Small intestine (tissue), 7 donors: ENCODE data around the gene CPPED1. TPM values are rescaled to one million over a fixed set of nuclear protein-coding genes. Genes with fewer than 3 reads are reported as not detected.
A peak's percentile ranks its signal among the peaks of the same experiment; 100 is the strongest.

Experiments used
- DNase-seq, 2 donors: peaks; one replicate each; pipeline versions ENCODE4 v3.0.0 to v3.0.0-alpha.2; 2013
- FAIRE-seq: peaks from 2 replicates; lab custom pipeline; 2012; peaks lifted over from hg19 to GRCh38; lab: Jason Lieb, UNC
- H3K27ac ChIP-seq, 3 donors: one replicate each; pipeline ENCODE4 v1.5.1; 2013; ENCODE audit warnings: low read length in 2 of 3, mild to moderate bottlenecking in 2 of 3, control low read depth in 1 of 3, inconsistent platforms in 1 of 3, low read depth in 1 of 3, moderate library complexity in 1 of 3
- H3K27me3 ChIP-seq, 3 donors: one replicate each; pipeline ENCODE4 v1.6.1; 2013; ENCODE audit warnings: low read length in 3 of 3, inconsistent platforms in 1 of 3; ENCODE audit not compliant: control insufficient read depth in 3 of 3, insufficient read depth in 3 of 3
- H3K36me3 ChIP-seq, 3 donors: one replicate each; pipeline ENCODE4 v1.6.1; 2013; ENCODE audit warnings: low read length in 3 of 3, inconsistent platforms in 1 of 3, low read depth in 1 of 3, mild to moderate bottlenecking in 1 of 3, moderate library complexity in 1 of 3; ENCODE audit not compliant: control insufficient read depth in 3 of 3, insufficient read depth in 2 of 3
- H3K4me1 ChIP-seq, 3 donors: one replicate each; pipeline ENCODE4 v1.6.1; 2013; ENCODE audit warnings: low read length in 2 of 3, inconsistent platforms in 1 of 3, low read depth in 1 of 3, mild to moderate bottlenecking in 1 of 3, moderate library complexity in 1 of 3; ENCODE audit not compliant: control insufficient read depth in 3 of 3, insufficient read depth in 2 of 3
- H3K4me3 ChIP-seq, 3 donors: one replicate each; pipeline ENCODE4 v1.5.1; 2013; ENCODE audit warnings: low read length in 3 of 3, control low read depth in 1 of 3, inconsistent platforms in 1 of 3, low read depth in 1 of 3, mild to moderate bottlenecking in 1 of 3, moderate library complexity in 1 of 3
- H3K9me3 ChIP-seq, 2 donors: one replicate each; pipeline ENCODE4 v1.6.1; 2013; ENCODE audit warnings: low read depth in 1 of 2, low read length in 1 of 2; ENCODE audit not compliant: control insufficient read depth in 2 of 2, insufficient read depth in 1 of 2
- WGBS, 3 donors: extraction: QIAGEN DNeasy Blood & Tissue Kit; methylation state at CpG; one replicate each; pipeline ENCODE4 v1.1.7; 2013; 5-methylcytosine and 5-hydroxymethylcytosine counted together
- polyA plus RNA-seq, 4 donors: library from polyadenylated mRNA; stranded (reverse) in 3 of 4; unstranded in 1 of 4; fragments of 200-250 nt in 3 of 4; fragments of 120-200 nt in 1 of 4; gene quantifications; one replicate each; pipeline versions ENCODE4 v1.2.1 to v1.2.3, GENCODE V29; 2013
- donor health status: healthy with polysubstance abuse.
- donor health status: control.
- donor health status: control.
- donor health status: Bipolar disorder and iron deficiency.
- donor health status: healthy.

Gene CPPED1
- polyA plus RNA-seq, 4 donors = 15.7 to 34.0 (median 26.9) TPM

DNA sequence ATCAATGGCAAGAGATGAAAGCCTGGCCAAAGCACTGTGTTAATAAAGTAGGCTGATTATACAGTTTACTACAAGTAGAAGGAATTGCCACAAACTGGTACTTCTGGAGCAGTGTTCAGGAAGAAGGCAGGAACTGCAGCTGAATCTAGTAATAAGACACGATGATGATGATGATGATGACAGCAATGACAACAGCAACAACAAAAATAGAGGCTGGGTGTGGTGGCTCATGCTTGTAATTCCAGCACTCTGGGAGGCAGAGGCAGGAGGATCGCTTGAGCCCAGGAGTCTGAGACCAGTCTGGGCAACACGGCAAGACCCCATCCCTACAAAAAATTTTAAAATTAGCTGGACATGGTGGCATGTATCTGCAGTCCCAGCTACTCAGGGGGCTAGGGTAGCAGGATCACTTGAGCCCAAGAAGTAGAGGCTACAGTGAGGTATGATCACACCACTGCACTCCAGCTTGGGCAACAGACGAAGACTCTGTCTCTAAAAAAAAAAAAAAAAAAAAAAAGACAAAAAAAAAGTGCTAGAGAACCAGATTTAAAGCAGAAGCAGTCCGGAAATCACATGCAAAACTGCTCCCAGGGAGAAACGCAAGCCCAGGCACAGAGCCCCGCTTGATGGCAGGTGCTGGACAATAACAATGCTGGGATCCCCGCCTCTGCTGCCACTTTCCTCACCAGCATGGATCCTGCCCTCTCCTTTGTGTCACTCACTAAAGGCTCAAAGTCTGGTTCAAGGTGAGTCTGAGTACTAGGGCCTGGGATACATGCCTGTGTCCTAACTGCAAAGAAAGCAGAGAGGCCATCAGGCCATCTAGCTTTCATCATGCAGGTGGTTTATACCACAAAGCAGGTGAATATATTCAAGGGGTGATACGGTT is 44.8 kb downstream of the CPPED1 start:
- Histone ChIP-seq H3K27ac (no peak overlapping the region), H3K27me3 (no peaks in the 10 kb centered on the region), H3K9me3 (no peaks in the 10 kb centered on the region), H3K36me3 (peaks cover 0 to 4% (median 2%) of the 10 kb centered on the region in 3 donors), H3K4me1 (peaks cover 0 to 2% (median 0%) of the 10 kb centered on the region in 3 donors), H3K4me3 (no peak overlapping the region)
- 82 to 92% (median 86%) methylated on average over 9 of the region's 9 CpGs for WGBS, 3 donors
- DNase-seq (peak in 1 of 2 donors; percentile 10), FAIRE-seq (no peak)

DNA sequence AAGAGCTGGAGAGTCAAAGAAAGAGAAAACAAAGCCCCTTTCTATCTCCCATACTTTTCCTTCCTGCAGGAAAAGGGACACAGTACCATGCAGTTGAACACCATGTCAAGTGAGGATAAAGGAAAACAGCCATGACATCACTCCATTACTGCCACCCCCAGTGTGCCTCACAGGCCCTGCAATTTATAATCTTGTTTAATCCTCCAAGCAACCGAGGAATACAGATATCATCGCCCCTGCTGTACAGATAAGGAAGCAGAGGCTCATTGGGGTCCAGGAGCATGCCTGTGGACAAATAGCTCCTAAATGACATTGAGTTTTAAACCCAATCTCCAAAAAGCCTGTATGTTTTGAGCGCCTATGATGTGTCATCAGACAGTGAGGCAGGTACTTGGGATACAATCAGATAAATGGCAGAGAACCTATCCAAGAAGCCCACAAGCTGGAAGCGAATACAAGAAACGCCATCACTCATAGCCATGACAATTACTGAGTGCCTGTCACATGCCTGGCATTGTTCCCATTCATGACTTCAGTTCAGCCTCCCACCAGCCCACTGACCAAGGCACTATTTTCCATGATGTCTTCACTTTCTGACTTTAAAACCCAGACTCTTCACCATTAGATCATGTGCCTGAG is 45.5 kb downstream of the CPPED1 start:
- Histone ChIP-seq H3K4me3 (no peak overlapping the region), H3K4me1 (no peaks in the 10 kb centered on the region), H3K27ac (no peak overlapping the region), H3K27me3 (no peaks in the 10 kb centered on the region), H3K9me3 (no peaks in the 10 kb centered on the region), H3K36me3 (peaks cover 0 to 6% (median 2%) of the 10 kb centered on the region in 3 donors)
- FAIRE-seq (no peak), DNase-seq (no peak)
- WGBS, 3 donors = 64 to 71% (median 65%) methylated on average over 5 of the region's 5 CpGs

DNA sequence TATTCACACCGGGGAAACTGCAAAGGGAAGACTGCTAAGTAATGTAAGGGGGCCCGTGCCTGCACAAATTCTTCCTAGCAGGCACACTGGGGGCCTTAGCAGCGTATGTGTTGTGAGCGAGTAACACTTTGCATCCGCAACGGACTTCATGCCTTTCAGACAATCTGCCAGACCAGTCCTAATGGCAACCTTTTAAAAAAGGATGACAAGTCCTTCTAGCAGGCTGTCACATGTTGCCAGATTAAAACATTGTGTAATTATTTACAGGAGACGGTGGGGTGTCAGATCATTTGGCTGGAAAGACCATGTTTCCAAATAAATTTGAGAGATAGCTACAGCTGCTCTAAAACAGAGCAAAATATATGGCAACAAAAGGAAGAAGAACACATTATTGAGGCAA is 46.1 kb downstream of the CPPED1 start:
- Histone ChIP-seq H3K27ac (no peak overlapping the region), H3K36me3 (peaks cover 0 to 6% (median 2%) of the 10 kb centered on the region in 3 donors), H3K9me3 (no peaks in the 10 kb centered on the region), H3K4me3 (no peak overlapping the region), H3K27me3 (no peaks in the 10 kb centered on the region), H3K4me1 (no peaks in the 10 kb centered on the region)
- WGBS, 3 donors = 84 to 94% (median 85%) methylated on average over 7 of the region's 7 CpGs
- FAIRE-seq (no peak), DNase-seq (no peak)

GRCh38 chr16:12754824-12755543 is 48.7 kb downstream of the CPPED1 start:
- H3K4me1 ChIP-seq = peaks cover 0 to 3% (median 2%) of the 10 kb centered on the region in 3 donors
- FAIRE-seq = no peak
- no peaks in the 10 kb centered on the region for H3K27me3 ChIP-seq
- no peak overlapping the region for H3K4me3 ChIP-seq
- 88 to 89% (median 89%) methylated on average over 4 of the region's 4 CpGs for WGBS, 3 donors
- DNase-seq = no peak
- no peaks in the 10 kb centered on the region for H3K9me3 ChIP-seq
- H3K36me3 ChIP-seq = peaks cover 0 to 4% (median 2%) of the 10 kb centered on the region in 3 donors
- no peak overlapping the region for H3K27ac ChIP-seq

DNA sequence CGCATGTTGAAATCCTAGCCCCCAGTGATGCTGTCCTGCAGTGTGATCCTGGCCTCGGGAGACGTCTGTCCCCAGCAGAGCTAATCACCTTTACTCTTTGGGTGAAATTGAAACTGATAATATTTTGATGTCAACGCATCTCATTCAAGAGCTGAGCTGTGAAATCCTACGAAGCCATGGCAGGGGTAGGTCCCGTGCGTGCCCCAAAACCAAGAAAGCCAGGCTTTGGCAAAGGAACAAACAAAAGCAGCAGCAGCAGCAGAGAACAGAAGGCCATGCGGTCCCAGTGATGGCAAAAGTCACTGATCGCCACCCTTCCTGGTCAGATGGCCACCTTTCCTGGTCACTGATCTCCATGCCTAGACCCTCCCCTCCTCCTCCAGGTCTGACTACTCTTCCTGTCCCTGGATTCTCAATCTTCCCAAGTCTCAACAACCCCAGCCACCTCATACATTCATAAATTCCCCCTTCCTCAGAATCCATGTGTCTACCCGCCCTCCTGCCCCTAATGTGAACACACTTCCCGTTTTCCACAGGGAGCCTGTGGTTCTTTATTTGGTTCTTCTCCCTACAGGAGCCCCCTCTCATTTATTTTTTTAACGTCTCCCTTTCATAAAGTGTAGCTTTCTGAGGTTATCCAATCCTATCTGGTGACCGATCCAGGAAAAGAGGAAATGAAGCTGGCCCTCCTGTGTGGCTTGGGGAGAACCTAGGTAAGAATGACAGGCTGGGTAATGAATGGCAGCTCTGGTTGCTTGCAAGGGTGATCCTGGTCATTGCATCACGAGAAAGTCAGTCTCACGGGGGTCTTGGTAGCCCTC is 50.3 kb downstream of the CPPED1 start:
- no peak for FAIRE-seq
- no peaks in the 10 kb centered on the region for H3K9me3 ChIP-seq
- DNase-seq = no peak
- no peak overlapping the region for H3K4me3 ChIP-seq
- no peaks in the 10 kb centered on the region for H3K27me3 ChIP-seq
- peaks cover 0 to 6% (median 2%) of the 10 kb centered on the region in 3 donors for H3K4me1 ChIP-seq
- 75 to 87% (median 81%) methylated on average over 15 of the region's 15 CpGs for WGBS, 3 donors
- peaks cover 0 to 2% (median 0%) of the 10 kb centered on the region in 3 donors for H3K36me3 ChIP-seq
- no peak overlapping the region for H3K27ac ChIP-seq

- Histone ChIP-seq H3K4me1 (peaks cover 0 to 6% (median 2%) of the 10 kb centered on the region in 3 donors), H3K9me3 (no peaks in the 10 kb centered on the region), H3K27ac (no peak overlapping the region), H3K36me3 (peaks cover 0 to 2% (median 0%) of the 10 kb centered on the region in 3 donors), H3K4me3 (no peak overlapping the region), H3K27me3 (no peaks in the 10 kb centered on the region)
- DNase-seq = no peak
- FAIRE-seq = no peak
- 15 to 36% (median 28%) methylated on average over 2 of the region's 2 CpGs for WGBS, 3 donors
These were observed 51.5 kb downstream of the CPPED1 start for GRCh38 chr16:12752159-12752558.

GRCh38 chr16:12750554-12750918 is 53.2 kb downstream of the CPPED1 start:
- Histone ChIP-seq H3K9me3 (no peaks in the 10 kb centered on the region), H3K36me3 (peaks cover 0 to 2% (median 0%) of the 10 kb centered on the region in 3 donors), H3K27ac (peak overlapping the region in 1 of 3 donors; percentile 24), H3K4me3 (no peak overlapping the region), H3K27me3 (no peaks in the 10 kb centered on the region), H3K4me1 (peaks cover 0 to 6% (median 2%) of the 10 kb centered on the region in 3 donors)
- 68 to 77% (median 77%) methylated on average over 9 of the region's 9 CpGs for WGBS, 3 donors
- FAIRE-seq = no peak
- DNase-seq = no peak
